Body of pancreas (tissue), 4 donors: ENCODE measurements around the gene CRYBG2.

ENCODE experiments used
- POLR2A ChIP-seq, 3 donors: fragments of 450-650 bp; IDR thresholded peaks; one replicate each; pipeline ENCODE4 v1.6.1; 2016; ENCODE audit warnings: antibody characterized with exemption in 3 of 3, mild to moderate bottlenecking in 2 of 3
- TF ChIP-seq, protein P1 (sequence below), 7 experiments: fragments of 450-650 bp in 4 of 7; fragments of 200-600 bp in 3 of 7; sonication (generic) in 3 of 7; IDR thresholded peaks; one replicate each; pipeline ENCODE4 v1.5.1; 2016 to 2019; ENCODE audit warnings: antibody characterized with exemption in 7 of 7

DNA sequence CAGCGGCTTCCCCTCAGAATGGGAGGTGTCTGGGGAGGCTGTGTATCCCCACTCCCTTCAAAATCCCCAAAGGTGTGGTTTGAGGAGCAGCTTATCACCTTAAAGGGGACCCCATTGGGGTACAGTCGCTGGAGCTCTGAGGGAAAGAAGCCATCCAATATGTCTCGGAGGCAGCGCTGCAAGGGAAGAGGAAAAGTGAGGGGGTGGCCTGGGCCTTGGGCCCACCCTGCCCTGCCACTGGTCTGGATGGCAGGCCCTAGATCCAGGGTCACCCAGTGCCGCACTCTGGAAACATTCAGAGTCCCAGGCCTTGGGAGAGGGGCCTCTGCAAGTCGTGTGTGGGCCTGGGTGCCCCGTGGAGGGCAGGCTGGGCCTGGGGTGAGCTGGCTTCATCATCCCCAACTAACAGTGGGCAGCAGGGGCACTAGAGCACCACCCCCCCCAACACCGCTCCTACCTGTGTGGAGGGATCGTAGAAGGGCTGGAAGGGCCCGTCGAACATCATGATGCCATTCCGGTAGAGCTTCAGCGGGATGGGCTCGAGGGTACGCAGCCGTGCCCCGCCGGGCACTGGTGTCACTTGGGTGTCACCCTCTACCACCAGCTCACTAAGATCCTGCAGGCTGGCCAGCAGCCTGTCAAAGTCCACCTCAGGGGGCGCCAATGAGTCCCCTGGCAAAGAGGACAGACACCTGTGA is 68.4 kb downstream of the CRYBG2 start:
- peak in 1 of 3 donors; percentile 3 for TF ChIP-seq POLR2A (IDR thresholded peaks at IDR 0.05)
- TF ChIP-seq, protein P1, sequence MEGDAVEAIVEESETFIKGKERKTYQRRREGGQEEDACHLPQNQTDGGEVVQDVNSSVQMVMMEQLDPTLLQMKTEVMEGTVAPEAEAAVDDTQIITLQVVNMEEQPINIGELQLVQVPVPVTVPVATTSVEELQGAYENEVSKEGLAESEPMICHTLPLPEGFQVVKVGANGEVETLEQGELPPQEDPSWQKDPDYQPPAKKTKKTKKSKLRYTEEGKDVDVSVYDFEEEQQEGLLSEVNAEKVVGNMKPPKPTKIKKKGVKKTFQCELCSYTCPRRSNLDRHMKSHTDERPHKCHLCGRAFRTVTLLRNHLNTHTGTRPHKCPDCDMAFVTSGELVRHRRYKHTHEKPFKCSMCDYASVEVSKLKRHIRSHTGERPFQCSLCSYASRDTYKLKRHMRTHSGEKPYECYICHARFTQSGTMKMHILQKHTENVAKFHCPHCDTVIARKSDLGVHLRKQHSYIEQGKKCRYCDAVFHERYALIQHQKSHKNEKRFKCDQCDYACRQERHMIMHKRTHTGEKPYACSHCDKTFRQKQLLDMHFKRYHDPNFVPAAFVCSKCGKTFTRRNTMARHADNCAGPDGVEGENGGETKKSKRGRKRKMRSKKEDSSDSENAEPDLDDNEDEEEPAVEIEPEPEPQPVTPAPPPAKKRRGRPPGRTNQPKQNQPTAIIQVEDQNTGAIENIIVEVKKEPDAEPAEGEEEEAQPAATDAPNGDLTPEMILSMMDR (IDR thresholded peaks at IDR 0.05): peak in 4 of 7 experiments; percentile 2 to 22 (median 18)
